ENCODE data around the gene TC2N.
"Not testable (repeated sequence)": the region's sequence is repeated elsewhere in the genome, so short reads cannot be mapped to it uniquely, and the experiment has no call there.

TC2N gene

GRCh38 chr14:91751719-91752118 lies 115.6 kb downstream of the TC2N start:
- no peak for DNase-seq

- DNase-seq, result no peak
Observed at GRCh38 chr14:91750634-91751198, 116.6 kb downstream of the TC2N start.

- no peak for DNase-seq
Observed at GRCh38 chr14:91749868-91750267, 117.5 kb downstream of the TC2N start.

DNA sequence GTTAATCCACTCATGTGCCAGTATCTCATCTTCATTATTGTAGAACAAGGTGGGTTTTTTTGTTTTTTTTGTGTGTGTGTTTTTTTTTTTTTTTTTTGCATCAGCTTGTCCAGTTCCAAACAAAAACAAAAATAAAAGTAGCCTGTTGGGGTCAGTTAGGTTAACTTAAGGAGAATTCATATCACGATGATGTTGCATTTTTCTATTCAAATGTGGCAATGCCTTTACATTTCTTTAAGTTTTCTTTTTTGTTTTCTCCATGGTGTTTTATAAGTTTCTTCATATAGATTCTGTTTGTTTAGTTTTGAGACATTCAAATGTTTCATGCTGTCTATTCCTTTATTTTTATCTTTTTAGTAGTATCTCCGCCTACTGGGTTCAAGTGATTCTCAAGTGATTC lies 119.3 kb downstream of the TC2N start:
- DNase-seq, result no peak

GRCh38 chr14:91745344-91745743 lies 122.0 kb downstream of the TC2N start:
- no peak for DNase-seq

- DNase-seq, result no peak
Observed at GRCh38 chr14:91744068-91744480, 123.3 kb downstream of the TC2N start.

- DNase-seq, result no peak
Observed at GRCh38 chr14:91743305-91743653, 124.1 kb downstream of the TC2N start.

- no peak for DNase-seq
Observed at GRCh38 chr14:91742621-91743304, 124.6 kb downstream of the TC2N start.

DNA sequence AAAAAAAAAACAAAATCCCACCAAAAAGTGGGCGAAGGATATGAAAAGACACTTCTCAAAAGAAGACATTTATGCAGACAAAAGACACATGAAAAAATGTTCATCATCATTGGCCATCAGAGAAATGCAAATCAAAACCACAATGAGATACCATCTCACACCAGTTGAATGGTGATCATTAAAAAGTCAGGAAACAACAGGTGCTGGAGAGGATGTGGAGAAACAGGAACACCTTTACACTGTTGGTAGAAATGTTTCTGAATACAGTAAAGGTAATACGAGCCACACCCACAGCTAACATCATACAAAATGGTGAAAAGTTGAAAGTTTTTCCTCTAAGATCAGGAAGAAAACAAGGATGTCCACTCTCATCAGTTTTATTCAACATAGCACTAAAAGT lies 127.5 kb downstream of the TC2N start:
- not testable (repeated sequence) for DNase-seq

- no peak for DNase-seq
Observed at GRCh38 chr14:91737619-91738018, 129.7 kb downstream of the TC2N start.

- DNase-seq, result no peak
Observed at GRCh38 chr14:91732859-91733477, 134.4 kb downstream of the TC2N start.

DNA sequence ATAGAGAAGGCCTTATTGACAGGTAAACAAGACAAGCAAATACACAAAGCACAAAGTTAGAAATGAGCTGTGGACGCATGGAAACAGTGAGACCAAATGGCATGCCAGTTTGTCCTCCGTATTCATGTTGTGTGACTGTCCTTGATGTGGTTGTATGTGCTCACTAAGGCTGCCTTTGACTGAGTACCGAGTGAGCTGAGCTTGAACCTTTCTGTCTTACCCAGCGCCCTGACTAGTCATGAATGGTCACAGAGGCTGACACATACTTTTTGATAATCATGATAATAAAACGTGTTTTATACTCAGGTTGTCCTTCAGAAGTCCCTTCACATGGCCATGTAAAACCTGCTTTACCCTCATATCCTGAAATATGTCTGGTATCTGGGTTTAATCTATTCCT lies 134.9 kb downstream of the TC2N start:
- no peak for DNase-seq

- no peak for DNase-seq
Observed at GRCh38 chr14:91731986-91732385, 135.3 kb downstream of the TC2N start, which contains the start of gene CATSPERB. CATSPERB (minus strand) TSS chr14:91732086; CDS start chr14:91729479, 2,607 bp downstream.

DNA sequence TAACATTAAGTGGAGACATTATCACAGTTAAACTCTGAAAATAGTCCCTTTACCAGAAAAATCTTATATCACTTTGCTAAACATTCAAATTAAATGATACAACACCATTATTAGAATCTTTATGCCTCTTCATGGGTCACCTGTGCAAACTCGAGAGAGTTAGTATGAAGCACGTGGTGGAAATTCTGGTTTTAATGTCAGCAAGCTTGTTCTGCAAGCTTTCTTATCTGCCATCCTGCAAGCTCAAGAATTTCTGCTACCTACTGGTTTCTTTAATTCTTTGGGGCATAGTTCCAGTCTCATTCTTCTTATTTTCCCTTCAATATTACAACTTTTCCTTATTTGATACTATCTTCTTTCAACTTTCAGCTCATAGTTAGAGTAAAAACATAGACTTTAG lies 136.3 kb downstream of the TC2N start:
- DNase-seq, result no peak

- DNase-seq, result no peak
Observed at GRCh38 chr14:91729756-91730155, 137.6 kb downstream of the TC2N start.

Data from activated CD8-positive, alpha-beta memory T cell treated with anti-CD3 and anti-CD28 coated beads for 24 hours (primary cell).